ENCODE results near the gene MSMB. TPM values are rescaled to one million over a fixed set of nuclear protein-coding genes. Genes with fewer than 3 reads are reported as not detected.

MSMB gene
- total and polyA plus RNA-seq, 2 of the 8 experiments (the other 6 are each of a cell fraction or from before 2014, with no cell fraction given): not detected

DNA sequence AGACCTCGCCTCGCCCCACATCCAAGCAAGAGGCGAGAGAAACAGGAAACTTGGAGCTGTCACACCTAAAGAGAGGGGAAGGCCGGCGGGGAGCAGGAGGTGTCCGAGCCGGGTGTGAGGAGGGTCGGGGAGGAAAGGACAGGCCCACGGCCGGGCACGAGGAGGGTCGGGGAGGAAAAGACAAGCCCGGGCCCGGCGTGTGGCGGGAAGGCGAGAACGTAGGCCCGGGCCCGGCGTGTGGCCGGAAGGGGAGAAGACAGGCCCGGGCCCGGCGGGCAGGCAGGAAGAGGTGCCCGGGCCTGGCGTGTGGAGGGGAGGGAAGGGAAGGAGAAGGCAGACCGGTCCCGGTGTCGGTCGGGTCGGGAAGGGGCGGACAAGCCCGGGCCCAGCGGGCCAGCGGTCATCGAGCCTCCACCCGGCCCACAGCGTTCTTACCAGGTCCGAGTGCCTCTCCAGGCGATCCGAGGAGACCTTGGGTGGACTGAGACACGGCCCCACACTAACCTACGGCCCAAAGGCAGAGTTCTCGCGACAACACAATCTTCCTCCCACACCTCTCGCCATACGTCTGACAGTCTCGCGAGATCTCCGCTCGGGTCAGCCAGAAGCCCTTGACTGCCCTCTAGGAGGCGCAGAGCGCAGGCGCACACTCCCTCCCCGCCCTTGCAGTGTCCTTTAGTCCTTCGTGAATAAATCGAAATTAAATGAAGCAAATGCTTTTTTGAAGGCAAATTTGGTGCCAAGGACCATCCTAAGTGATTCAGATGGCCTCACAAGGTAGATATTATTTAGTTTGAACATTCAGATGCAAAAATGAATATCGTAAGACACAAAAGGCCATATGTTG is 15.8 kb downstream of the MSMB start, which contains the start of gene NCOA4:
TSS of gene NCOA4 (minus strand) at position 533 of the 847 bp plus-strand sequence. CDS start 13,943 bp downstream, outside the sequence.
- Histone ChIP-seq H3K4me1 (replicated peaks in 1 of 4; ENCODE audit: control insufficient read depth in 3 of 4, insufficient read depth in 4 of 4, low read length in 3 of 4) (peaks cover 0 to 12% (median 3%) of the 10 kb centered on the region in 4 experiments; a peak in 5 of 7 replicates), H4K91ac (replicated peaks; ENCODE audit: insufficient read length, low read length) (no peak within 1 kb of the TSS), H2AFZ (ENCODE audit: low read length) (peak within 1 kb of the TSS; percentile 97), H4K8ac (ENCODE audit: extremely low read depth, insufficient read depth, low read length) (peak within 1 kb of the TSS; percentile 22), H4K20me1 (replicated peaks in 1 of 2; ENCODE audit: control insufficient read depth in 1 of 2, insufficient read depth in 2 of 2, low read length in 2 of 2) (peaks cover 1 to 13% of the 10 kb centered on the region in 2 experiments), H3K4me2 (ENCODE audit: insufficient read depth in 1 of 2, low read depth in 2 of 2, low read length in 2 of 2) (peak within 1 kb of the TSS; percentile 73 to 80), H3K9me3 (ENCODE audit: insufficient read depth in 2 of 2, low read depth in 1 of 2, low read length in 1 of 2) (no peaks in the 10 kb centered on the region), H3K56ac (replicated peaks; ENCODE audit: insufficient read length, low read depth, low read length) (no peak within 1 kb of the TSS), H3K27me3 (replicated peaks in 1 of 4; ENCODE audit: control insufficient read depth in 3 of 4, extremely low read depth in 1 of 4, insufficient read depth in 3 of 4, low read length in 3 of 4) (no peaks in the 10 kb centered on the region), H3K18ac (ENCODE audit: extremely low read depth, low read length) (no peak within 1 kb of the TSS), H2BK120ac (replicated peaks; ENCODE audit: low read depth, low read length) (no peak within 1 kb of the TSS), H3K79me2 (ENCODE audit: control insufficient read depth in 1 of 2, insufficient read depth in 2 of 2, low read length in 2 of 2) (peaks cover 0 to 37% of the 10 kb centered on the region in 2 experiments; a peak in 2 of 4 replicates), H3K14ac (ENCODE audit: insufficient read length) (no peak within 1 kb of the TSS), H3K4me3 (ENCODE audit: extremely low read depth in 1 of 4, insufficient read depth in 2 of 4, low read depth in 3 of 4, low read length in 4 of 4) (peak within 1 kb of the TSS; percentile 80 to 95 (median 86)), H2BK12ac (ENCODE audit: low read depth, low read length) (peak within 1 kb of the TSS; percentile 7; the same call in 1 of the 2 replicates), H3K79me1 (ENCODE audit: low read depth, low read length) (peaks cover 2% of the 10 kb centered on the region; the same call in 1 of the 2 replicates), H3K27ac (ENCODE audit: low read depth, low read length) (0 out of 2 replicates have a peak within 1 kb of the TSS, but pooled peaks have one; percentile 44), H4K5ac (ENCODE audit: insufficient read length, low read depth, low read length) (peak within 1 kb of the TSS; percentile 60), H3K4ac (replicated peaks; ENCODE audit: insufficient read length, low read depth, low read length) (no peak within 1 kb of the TSS), H2BK15ac (ENCODE audit: low read length) (0 out of 2 replicates have a peak within 1 kb of the TSS, but pooled peaks have one; percentile 46), H2BK5ac (ENCODE audit: low read depth, low read length) (no peak within 1 kb of the TSS), H3K9ac (replicated peaks in 1 of 4; ENCODE audit: extremely low read depth in 1 of 4, low read depth in 3 of 4, low read length in 3 of 4) (peak within 1 kb of the TSS; percentile 68 to 87 (median 79)), H2AK5ac (ENCODE audit: low read depth, low read length) (peak within 1 kb of the TSS; percentile 46; the same call in 1 of the 2 replicates), H3K23ac (ENCODE audit: insufficient read length) (no peak within 1 kb of the TSS), H3K23me2 (ENCODE audit: low read depth, low read length) (peaks cover 4% of the 10 kb centered on the region; the same call in 1 of the 2 replicates), H3K36me3 (ENCODE audit: control insufficient read depth in 2 of 4, insufficient read depth in 4 of 4, low read length in 3 of 4) (no peaks in the 10 kb centered on the region), H2BK20ac (ENCODE audit: low read length) (no peak within 1 kb of the TSS)
- ChIA-PET POLR2A (ENCODE audit: partially characterized antibody) (no interaction called here), CTCF (ENCODE audit: partially characterized antibody) (interaction anchor here (0.6 to 1.9 kb wide), 8 partner anchors 8 to 243 kb away, joined by 3 to 8 read pairs (median 3); no protein-coding TSS in a partner anchor)
- 3% methylated on average over 42 of the region's 59 CpGs; no CpG with 5 or more reads in 1 of the 2 experiments for WGBS, 2 experiments (ENCODE audit: extremely low coverage in 1 of 2, insufficient coverage in 1 of 2, insufficient read length in 1 of 2, insufficient replicate concordance in 2 of 2, low coverage in 1 of 2, low lambda C conversion rate in 2 of 2, missing lambda C conversion rate in 1 of 2)
- peak; percentile 93 to 94 for DNase-seq (ENCODE audit: low read depth in 1 of 2, low spot score in 2 of 2)
- no peak for FAIRE-seq
- TF ChIP-seq SUZ12 (IDR thresholded peaks at IDR 0.05; ENCODE audit: low read length) (no peak), SAP30 (IDR thresholded peaks at IDR 0.05; ENCODE audit: insufficient read depth, insufficient replicate concordance, low read length) (peak; percentile 32)

Data from H1 (cell line).